ENCODE measurements around the gene MADCAM1. TPM values are rescaled to one million over a fixed set of nuclear protein-coding genes. Genes with fewer than 3 reads are reported as not detected.
"Not testable (repeated sequence)": the region's sequence is repeated elsewhere in the genome, so short reads cannot be mapped to it uniquely, and the experiment has no call there.

The MADCAM1 gene
- total RNA-seq, 1 donor from 2014 or later = 0.17 TPM

GRCh38 chr19:478236-478903 is 17.9 kb upstream of the MADCAM1 start:
- DNase-seq (ENCODE audit: low read depth) = no peak
- no peak overlapping the region for H3K4me3 ChIP-seq (ENCODE audit: low read depth, low read length)
- TF ChIP-seq, protein P1, sequence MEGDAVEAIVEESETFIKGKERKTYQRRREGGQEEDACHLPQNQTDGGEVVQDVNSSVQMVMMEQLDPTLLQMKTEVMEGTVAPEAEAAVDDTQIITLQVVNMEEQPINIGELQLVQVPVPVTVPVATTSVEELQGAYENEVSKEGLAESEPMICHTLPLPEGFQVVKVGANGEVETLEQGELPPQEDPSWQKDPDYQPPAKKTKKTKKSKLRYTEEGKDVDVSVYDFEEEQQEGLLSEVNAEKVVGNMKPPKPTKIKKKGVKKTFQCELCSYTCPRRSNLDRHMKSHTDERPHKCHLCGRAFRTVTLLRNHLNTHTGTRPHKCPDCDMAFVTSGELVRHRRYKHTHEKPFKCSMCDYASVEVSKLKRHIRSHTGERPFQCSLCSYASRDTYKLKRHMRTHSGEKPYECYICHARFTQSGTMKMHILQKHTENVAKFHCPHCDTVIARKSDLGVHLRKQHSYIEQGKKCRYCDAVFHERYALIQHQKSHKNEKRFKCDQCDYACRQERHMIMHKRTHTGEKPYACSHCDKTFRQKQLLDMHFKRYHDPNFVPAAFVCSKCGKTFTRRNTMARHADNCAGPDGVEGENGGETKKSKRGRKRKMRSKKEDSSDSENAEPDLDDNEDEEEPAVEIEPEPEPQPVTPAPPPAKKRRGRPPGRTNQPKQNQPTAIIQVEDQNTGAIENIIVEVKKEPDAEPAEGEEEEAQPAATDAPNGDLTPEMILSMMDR (conservative IDR thresholded peaks at IDR 0.05; ENCODE audit: low read depth, low read length) = no peak

DNA sequence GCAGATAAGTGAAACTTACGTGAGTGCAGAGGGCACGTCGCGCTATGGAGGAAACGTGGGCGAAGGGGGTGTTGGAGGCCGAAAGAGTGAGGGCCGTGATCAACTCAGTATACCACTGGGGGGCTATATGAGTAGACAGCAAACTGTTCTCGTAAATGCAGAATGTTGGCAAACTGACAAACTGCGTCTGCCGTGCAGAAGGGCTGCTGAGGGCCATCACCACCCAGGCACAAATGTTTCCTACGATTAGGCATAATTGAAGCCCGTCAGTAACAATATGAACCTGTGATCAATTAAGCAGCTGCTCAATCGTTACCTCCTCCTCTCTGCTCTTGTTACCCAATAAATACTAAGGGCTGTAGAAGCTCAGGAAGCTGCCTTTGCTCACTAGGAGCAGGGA is 17.3 kb upstream of the MADCAM1 start:
- DNase-seq (ENCODE audit: low read depth) = no peak
- TF ChIP-seq, protein P1 (conservative IDR thresholded peaks at IDR 0.05; ENCODE audit: low read depth, low read length) = no peak
- H3K4me3 ChIP-seq (ENCODE audit: low read depth, low read length) = no peak overlapping the region

DNA sequence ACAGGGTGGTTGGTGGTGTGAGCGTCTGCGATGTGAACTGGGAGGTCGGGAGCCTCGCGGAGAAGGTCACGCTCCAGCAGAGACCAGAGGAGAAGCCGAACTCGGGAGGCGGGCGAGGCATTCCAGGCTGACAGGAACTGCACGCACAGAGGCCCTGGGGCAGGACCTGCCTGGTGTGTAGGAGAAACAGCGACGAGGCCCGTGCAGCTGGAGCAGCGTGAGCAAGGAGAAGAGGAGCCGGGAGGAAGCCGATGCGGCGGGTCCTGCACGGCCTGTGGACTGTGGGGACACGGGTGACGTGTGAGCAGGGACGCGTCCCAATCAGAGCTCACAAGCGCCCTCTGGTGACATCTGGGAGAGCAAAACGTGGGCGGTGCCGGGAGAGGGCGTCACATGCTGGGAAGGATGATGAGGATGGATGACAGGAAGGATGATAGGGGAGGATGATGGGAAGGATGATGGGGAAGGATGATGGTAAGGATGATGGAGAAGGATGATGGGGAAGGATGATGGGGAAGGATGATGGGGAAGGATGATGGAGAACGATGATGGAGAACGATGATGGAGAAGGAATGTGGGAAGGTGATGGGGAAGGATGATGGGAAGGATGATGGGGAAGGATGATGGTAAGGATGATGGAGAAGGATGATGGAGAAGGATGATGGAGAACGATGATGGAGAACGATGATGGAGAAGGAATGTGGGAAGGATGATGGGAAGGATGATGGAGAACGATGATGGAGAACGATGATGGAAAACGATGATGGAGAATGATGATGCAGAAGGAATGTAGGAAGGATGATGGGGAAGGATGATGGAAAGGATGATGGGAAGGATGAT is 16.1 kb upstream of the MADCAM1 start:
- peak overlapping the region; percentile 19 for H3K4me3 ChIP-seq (ENCODE audit: low read depth, low read length)
- DNase-seq (ENCODE audit: low read depth) = no peak
- TF ChIP-seq, protein P1 (conservative IDR thresholded peaks at IDR 0.05; ENCODE audit: low read depth, low read length) = peak; percentile 73

DNA sequence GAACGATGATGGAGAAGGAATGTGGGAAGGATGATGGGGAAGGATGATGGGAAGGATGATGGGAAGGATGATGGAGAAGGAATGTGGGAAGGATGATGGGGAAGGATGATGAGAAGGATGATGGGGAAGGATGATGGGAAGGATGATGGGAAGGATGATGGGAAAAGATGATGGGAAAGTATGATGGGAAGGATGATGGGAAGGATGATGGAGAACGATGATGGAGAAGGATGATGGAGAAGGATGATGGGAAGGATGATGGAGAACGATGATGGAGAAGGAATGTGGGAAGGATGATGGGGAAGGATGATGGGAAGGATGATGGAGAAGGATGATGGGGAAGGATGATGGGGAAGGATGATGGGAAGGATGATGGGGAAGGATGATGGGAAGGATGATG is 15.2 kb upstream of the MADCAM1 start:
- not testable (repeated sequence) for DNase-seq (ENCODE audit: low read depth); H3K4me3 ChIP-seq (ENCODE audit: low read depth, low read length)

DNA sequence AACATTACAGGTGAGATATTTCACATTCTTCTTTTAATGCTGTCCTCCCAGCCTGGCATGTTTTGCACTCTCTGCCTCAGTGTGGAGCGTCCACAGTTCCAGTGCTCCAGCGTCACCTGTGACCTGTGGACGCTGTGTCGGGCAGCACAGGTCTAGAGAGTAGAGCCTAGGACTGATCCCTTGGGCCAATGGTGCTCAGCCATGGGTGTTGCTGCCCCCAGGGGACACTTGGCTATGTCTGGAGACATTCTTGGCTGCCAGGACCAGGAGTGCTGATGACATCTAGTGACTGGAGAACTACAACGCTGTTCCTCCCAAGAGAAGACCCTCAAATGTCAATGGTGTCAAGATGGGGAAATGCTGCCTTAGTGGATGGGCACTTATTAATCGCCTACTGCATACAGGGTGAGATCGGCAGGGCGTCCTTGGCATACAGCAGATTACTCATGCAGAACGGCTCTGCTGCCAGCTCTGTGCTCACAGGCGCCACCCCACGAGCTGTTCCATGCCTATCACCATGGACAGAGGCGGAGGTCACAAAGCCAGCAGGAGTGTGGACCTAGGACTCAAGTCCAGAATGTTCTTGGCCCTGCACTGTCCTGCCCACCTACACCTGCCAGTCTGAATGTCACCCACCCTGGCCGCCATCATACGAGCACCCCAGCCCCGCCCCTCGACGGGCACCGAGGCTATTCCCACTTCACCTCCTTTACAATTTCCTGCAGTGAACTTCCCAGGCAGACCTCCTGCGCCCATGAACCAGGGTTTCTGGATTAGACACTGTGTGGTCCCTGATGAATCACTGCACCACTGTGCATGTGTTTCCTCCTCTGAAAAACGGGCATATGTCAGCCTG is 13.9 kb upstream of the MADCAM1 start:
- H3K4me3 ChIP-seq (ENCODE audit: low read depth, low read length) = no peak overlapping the region
- no peak for DNase-seq (ENCODE audit: low read depth)
- TF ChIP-seq, protein P1 (conservative IDR thresholded peaks at IDR 0.05; ENCODE audit: low read depth, low read length) = peak; percentile 40

GRCh38 chr19:483332-484072 is 12.8 kb upstream of the MADCAM1 start:
- no peak for DNase-seq (ENCODE audit: low read depth)
- no peak overlapping the region for H3K4me3 ChIP-seq (ENCODE audit: low read depth, low read length)
- TF ChIP-seq, protein P1 (conservative IDR thresholded peaks at IDR 0.05; ENCODE audit: low read depth, low read length) = no peak
